GM10248 (cell line): ENCODE results near the gene RGSL1.

Experiments used
- CTCF ChIA-PET: fragments of 300-600 bp; sonication (Branson Sonifier 250); formaldehyde crosslinking; extraction: SDS; loops from one replicate; lab custom pipeline; 2021; ENCODE audit warnings: antibody characterized with exemption; lab: Yijun Ruan, JAX
- POLR2A ChIA-PET: fragments of 350-650 bp; sonication (Branson Sonifier 250); formaldehyde crosslinking; extraction: SDS; loops from one replicate; lab custom pipeline; 2020; ENCODE audit warnings: antibody characterized with exemption; lab: Yijun Ruan, JAX
- DNase-seq: peaks from one replicate; pipeline ENCODE4 v3.0.0; 2012; ENCODE audit errors: extremely low spot score
- TF ChIP-seq, protein P1 (sequence below): IDR thresholded peaks from 2 replicates; pipeline ENCODE4 v1.5.1; 2012; ENCODE audit warnings: mild to moderate bottlenecking, low read depth; ENCODE audit errors: extremely low read depth, missing control alignments, control extremely low read depth

The RGSL1 gene

GRCh38 chr1:182533896-182534295, 84.0 kb downstream of the RGSL1 start:
- ChIA-PET CTCF (no interaction called here), POLR2A (no interaction called here)
- DNase-seq: no peak
- TF ChIP-seq, protein P1, sequence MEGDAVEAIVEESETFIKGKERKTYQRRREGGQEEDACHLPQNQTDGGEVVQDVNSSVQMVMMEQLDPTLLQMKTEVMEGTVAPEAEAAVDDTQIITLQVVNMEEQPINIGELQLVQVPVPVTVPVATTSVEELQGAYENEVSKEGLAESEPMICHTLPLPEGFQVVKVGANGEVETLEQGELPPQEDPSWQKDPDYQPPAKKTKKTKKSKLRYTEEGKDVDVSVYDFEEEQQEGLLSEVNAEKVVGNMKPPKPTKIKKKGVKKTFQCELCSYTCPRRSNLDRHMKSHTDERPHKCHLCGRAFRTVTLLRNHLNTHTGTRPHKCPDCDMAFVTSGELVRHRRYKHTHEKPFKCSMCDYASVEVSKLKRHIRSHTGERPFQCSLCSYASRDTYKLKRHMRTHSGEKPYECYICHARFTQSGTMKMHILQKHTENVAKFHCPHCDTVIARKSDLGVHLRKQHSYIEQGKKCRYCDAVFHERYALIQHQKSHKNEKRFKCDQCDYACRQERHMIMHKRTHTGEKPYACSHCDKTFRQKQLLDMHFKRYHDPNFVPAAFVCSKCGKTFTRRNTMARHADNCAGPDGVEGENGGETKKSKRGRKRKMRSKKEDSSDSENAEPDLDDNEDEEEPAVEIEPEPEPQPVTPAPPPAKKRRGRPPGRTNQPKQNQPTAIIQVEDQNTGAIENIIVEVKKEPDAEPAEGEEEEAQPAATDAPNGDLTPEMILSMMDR: no peak

DNA sequence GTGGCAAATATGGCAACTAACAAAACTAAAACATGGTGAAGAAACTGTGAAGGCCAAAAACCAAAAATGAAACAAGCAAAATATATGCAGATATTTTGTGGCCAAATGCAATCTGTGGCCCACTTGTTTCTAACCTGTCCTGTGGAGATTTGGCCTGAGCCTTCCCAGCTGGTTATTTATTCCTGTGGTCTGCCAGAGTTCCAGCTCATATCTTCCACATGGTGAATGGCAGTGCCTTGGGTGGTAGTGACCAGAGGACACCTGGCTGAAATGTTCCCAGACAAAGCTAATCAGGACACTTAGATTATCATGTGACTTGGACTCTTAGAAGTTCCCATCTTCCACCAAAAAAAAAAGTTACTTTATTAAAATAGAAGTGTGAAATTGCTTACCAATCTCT, 99.4 kb downstream of the RGSL1 start:
- no peak for DNase-seq
- ChIA-PET POLR2A (no interaction called here), CTCF (no interaction called here)
- TF ChIP-seq, protein P1: no peak

DNA sequence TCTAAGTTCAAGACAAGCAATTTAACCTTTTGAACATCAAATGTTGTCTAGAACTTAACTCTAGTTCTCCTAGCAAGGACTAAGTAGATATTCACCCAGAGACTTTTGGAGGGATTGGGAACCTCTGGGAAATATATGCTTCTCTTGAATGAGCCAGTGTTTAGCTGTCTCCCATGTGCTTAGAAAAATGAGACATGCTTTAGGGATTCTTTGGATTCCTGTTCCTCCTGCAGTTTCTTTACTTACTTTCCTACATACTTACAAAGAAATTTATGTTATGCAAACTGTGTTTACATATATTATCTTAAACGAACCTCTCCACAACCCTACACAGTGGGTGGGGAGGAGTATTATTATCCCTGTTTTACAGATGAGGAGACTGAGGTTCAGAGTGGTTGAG, 99.9 kb downstream of the RGSL1 start:
- ChIA-PET CTCF (no interaction called here), POLR2A (no interaction called here)
- TF ChIP-seq, protein P1: no peak
- DNase-seq: no peak

DNA sequence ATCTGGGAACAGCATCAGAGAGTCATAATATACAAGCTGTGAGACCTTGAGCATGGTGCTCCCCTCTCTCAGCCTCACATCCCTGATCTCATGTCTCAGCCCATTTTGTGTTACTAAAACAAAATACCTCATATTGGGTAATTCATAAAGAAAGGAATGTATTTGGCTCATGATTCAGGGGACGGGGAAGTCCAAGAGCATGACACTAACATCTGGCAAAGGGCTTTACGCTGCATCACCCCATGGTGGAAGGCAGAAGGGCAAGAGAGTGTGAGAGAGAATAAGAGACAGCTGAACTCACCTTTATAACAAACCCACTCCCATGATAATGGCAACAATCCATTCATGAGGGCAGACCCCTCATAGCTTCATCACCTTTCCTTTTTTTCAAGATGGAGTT, 102.6 kb downstream of the RGSL1 start:
- ChIA-PET CTCF (no interaction called here), POLR2A (no interaction called here)
- DNase-seq: no peak
- TF ChIP-seq, protein P1: no peak

DNA sequence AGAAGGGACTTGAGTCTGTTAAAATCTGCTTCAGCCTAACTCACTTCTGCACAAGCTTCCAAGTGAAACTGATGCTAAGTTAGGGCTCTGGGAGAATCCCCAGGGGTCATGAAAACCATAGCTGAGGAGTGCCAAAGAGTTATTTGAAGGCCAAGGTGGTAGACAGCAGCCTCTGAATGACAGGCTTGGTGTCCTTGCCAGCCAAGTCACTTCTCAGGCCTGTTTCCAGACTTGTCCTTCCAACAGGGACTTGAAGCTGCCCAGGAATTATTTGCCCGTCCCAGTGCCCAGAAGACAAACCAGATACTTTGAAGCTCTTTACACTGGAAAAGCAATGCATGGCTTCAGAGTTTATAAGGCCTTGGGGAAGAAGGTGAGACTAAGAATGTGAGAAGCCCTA, 105.5 kb downstream of the RGSL1 start:
- CTCF ChIA-PET: interaction anchor here (1.0 to 1.5 kb wide), 2 partner anchors 13 to 412 kb away, joined by 3 to 5 read pairs; no protein-coding TSS in a partner anchor
- TF ChIP-seq, protein P1: no peak
- no peak for DNase-seq
- POLR2A ChIA-PET: no interaction called here

- ChIA-PET POLR2A (no interaction called here), CTCF (interaction anchor here (1.3 kb wide), 1 partner anchor 11 kb away, joined by 3 read pairs; no protein-coding TSS in a partner anchor)
- TF ChIP-seq, protein P1: no peak
- no peak for DNase-seq
Measured at GRCh38 chr1:182556279-182556678, 106.3 kb downstream of the RGSL1 start.

DNA sequence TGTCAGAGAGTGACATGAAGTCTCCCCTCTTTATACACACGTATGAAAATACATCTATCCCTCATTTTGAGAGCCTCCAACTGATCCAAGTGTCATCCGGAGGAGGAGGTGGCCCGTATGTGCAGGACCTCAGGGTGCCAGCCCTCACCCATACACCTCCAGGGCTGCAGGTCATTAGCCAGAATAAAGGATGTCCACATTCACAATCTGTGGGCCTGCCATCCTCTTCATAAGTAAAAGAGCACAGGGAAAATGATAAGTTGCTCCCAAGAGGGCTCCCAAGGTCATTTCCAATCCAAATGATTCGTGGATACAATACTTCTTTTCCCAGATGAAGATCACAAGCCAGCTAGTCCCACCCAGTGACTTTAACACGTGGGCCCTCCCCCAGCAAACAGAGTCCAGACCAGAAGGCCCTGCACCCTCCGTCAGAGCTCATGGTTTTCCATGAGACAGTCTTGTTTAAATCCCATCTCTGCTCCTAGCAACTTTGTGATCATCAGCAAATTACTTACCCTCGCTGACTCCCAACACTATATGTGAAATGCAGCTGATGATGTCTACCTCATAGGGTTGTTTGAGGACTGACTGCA, 110.5 kb downstream of the RGSL1 start:
- CTCF ChIA-PET: no interaction called here
- POLR2A ChIA-PET: no interaction called here
- TF ChIP-seq, protein P1: no peak
- DNase-seq: no peak
